GM12891 (cell line): ENCODE measurements around the gene FHL2.

ENCODE experiments used
- POLR2A ChIP-seq: IDR thresholded peaks from 2 replicates; pipeline ENCODE4 v1.6.1; 2011; ENCODE audit warnings: low read depth, low read length, control low read depth
- TAF1 ChIP-seq: IDR thresholded peaks from 2 replicates; pipeline ENCODE4 v1.6.1; 2011; ENCODE audit warnings: low read depth, low read length, control low read depth

- TF ChIP-seq POLR2A (no peak), TAF1 (no peak)
Measured at GRCh38 chr2:105334211-105334610, 64.6 kb downstream of the FHL2 start.
